ENCODE results near the gene RDM1.

The RDM1 gene

DNA sequence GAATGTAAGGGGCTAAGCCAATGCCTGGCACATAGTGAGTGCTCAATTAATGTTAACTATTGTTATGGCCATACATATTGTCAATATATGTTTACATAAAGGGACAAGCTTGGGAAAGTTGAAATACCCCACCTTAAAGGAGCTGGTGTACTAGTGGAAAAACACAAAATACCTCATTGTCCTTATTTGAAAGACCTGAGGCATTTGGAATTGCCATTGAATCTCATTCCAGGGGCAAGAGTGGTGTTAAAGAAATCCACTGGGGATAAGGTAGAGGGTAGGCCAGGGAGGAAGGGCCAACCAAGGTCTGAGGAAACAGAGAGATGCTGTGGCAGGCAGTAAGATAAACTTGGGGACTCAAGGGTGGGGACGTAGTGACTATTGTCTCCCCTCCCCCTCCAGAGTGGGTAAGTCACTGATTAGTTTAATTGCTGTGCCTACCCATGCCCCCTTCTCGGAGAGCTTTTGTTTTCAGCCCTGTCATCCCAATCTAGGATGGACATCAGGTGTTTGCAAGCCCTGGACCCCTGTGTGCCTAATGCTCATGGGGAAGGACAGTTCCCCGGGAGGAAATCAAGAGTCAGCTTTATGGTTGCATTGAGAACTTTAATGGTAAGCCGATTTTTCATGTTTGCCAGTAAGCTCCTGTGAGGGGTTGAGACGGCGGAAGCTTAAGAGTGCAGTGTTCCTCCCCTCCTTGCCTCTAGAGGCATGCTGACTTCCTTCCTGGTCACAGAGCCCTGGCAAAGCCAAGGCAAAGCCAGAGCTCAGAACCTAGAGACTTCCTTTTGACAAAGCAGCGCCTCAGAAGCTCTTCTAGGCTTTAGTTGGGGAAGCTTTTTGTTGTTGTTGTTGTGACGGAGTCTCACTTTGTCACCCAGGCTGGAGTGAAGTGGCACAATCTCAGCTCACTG, 59.4 kb downstream of the RDM1 start:
- TF ChIP-seq CTCF (IDR thresholded peaks at IDR 0.05; ENCODE audit: low read length, missing control alignments) = no peak
- no peak for DNase-seq (ENCODE audit: low read depth)
- H3K4me3 ChIP-seq (replicated peaks; ENCODE audit: low read depth, low read length) = no peak overlapping the region

- no peak for DNase-seq (ENCODE audit: low read depth)
- no peak for TF ChIP-seq CTCF (IDR thresholded peaks at IDR 0.05; ENCODE audit: low read length, missing control alignments)
- no peak within 1 kb of the TSS for H3K4me3 ChIP-seq (replicated peaks; ENCODE audit: low read depth, low read length)
Observed at GRCh38 chr17:35868737-35869136, 61.8 kb downstream of the RDM1 start, which contains the start of gene HEATR9. TSS of gene HEATR9 (minus strand) at chr17:35868891. CDS start at chr17:35868742, 149 bp downstream.
